HG02759 (cell line): Measurements from ENCODE around the gene SCAI.
"Not testable (repeated sequence)": the region's sequence is repeated elsewhere in the genome, so short reads cannot be mapped to it uniquely, and the experiment has no call there.

Experiments used
- ATAC-seq: cut with Tn5 transposase; IDR thresholded peaks from one replicate; pipeline ENCODE4 v1.9.1; 2021; ENCODE audit warnings: mild to moderate bottlenecking, moderate library complexity; ENCODE audit not compliant: unreplicated experiment

Gene SCAI

DNA sequence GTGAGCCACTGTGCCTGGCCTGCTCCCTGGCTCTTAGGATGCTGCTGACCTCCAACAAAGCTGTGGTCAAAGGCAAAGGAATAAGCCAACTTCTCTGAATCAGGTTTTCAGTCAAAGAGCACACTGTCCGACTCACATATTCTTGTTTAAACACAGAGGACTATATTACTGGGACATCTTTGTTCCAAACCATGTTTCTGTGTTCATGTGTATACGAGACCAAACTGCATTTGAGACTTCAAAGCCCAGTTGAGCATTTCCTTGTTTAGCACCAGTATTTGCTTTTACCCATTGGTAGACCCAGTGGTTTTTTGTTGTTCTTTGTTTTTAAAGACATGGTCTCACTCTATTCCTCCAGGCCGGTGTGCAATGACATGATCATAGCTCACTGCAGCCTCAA, 100.2 kb downstream of the SCAI start:
- no peak for ATAC-seq

DNA sequence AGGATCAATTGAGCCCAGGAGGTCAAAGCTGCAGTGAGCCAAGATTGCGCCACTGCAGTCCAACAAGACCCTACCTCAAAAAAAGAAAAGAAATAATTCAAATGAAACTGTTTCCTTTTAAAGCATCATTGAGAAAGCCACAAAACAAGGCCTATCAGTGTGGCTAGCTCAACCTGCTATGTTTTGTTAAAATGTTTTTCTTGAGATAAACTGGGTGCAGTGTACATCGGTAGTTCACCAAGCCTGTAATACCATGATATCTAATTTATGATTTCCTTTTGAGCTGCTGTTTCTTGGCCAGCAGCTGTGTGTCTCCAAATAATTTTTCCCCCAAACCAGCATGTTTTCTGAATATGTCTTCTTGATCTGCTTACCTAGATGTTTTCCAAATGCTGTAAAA, 105.2 kb downstream of the SCAI start:
- no peak for ATAC-seq

DNA sequence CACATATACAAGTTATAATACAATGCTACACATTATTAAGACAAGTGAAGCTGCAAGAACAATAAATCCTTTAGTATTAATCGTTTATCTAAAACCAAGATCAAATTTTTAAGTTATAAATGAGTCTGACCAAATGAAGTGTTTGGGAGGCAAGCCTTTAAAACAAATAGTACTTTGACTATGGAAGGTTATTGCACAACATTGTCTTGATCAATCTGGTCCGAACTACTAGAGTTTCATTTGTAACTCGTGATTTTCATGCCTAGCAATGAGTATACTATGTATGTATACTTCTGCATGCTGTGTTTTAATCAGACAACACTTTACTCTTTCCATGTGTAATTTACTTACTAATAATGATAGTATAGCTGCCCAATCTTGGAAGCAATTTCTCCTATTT, 115.3 kb downstream of the SCAI start:
- no peak for ATAC-seq

DNA sequence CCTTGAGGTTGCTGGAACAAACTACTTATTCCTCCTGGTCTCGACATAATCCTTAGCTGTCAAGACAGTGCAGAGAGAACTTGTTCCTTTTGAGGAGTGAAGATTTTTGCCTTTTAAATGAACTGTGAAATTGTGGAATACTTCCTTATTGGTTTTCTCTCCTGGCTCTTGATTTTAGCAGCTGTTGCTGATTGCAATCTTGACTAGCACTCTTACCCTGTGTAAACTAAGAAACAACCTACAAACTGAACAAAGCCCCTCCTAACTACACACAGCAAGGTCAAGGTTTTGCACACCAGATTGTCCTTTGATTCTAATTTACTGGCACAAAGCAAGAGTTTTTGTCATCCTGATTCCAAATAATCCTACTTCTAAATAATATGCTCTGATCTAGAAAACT, 118.4 kb downstream of the SCAI start:
- no peak for ATAC-seq

DNA sequence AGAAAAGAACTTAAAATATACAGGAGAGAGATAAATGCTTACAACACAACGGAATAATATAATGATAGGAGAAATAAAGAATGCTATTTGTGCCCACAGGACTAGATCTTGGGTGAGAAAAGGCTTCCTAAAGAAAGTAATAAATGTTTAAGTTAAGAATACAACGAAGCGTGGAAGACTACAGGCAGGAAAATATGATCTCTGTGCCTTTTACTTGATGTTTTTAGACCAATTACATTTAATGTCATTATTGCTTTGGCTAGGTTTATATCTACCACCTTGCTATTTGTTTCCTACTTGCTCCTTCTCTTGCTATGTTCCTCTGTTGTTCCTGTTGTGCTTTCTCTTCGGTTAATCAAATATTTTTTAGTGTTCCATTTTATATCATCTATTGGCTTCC, 122.3 kb downstream of the SCAI start:
- no peak for ATAC-seq

DNA sequence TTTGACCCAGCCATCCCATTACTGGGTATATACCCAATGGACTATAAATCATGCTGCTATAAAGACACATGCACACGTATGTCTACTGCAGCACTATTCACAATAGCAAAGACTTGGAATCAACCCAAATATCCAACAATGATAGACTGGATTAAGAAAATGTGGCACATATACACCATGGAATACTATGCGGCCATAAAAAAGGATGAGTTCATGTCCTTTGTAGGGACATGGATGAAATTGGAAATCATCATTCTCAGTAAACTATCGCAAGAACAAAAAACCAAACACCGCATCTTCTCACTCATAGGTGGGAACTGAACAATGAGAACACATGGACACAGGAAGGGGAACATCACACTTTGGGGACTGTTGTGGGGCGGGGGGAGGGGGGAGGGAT, 127.7 kb downstream of the SCAI start:
- not testable (repeated sequence) for ATAC-seq

DNA sequence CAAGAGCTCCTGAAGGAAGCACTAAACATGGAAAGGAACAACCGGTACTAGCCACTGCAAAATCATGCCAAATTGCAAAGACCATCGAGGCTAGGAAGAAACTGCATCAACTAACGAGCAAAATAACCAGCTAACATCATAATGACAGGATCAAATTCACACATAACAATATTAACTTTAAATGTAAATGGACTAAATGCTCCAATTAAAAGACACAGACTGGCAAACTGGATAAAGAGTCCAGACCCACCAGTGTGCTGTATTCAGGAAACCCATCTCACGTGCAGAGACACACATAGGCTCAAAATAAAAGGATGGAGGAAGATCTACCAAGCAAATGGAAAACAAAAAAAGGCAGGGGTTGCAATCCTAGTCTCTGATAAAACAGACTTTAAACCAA, 131.3 kb downstream of the SCAI start:
- ATAC-seq: not testable (repeated sequence)

DNA sequence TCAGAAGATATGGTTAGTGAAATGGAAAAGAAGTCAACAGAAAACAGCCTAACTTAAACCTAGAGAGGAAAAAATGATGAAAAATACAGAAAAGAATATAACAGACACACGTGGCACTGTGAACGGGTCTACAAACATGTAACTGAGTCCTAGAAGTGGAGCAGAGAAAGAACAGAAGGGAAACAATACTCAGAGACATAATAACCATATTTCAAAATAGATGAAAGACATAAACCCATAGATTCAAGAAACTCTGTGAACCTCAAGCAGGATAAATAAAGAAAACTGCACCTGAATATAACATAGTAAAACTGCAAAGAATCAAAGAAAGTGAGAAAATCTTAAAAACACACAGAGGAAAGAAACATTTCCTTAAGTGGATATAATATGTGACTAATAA, 134.7 kb downstream of the SCAI start:
- no peak for ATAC-seq

DNA sequence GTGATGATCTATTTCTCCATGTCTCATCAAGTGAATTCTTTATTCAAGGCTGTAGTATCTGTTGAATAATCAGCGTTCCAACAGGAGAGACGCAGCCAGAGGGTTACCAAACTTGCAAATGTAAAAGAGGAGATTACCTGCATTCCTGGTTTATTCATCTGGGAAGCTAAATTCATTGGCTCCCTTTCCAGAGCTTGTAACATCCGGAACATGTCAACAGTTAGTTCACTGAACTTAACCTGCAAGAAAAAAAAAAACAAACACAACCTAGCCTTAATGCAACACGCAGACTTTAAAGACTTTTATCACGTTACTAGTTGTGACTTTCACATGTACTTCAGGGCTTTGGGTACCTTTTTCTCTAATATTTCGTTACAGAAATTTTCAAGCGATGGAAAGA, 140.0 kb downstream of the SCAI start:
- no peak for ATAC-seq

DNA sequence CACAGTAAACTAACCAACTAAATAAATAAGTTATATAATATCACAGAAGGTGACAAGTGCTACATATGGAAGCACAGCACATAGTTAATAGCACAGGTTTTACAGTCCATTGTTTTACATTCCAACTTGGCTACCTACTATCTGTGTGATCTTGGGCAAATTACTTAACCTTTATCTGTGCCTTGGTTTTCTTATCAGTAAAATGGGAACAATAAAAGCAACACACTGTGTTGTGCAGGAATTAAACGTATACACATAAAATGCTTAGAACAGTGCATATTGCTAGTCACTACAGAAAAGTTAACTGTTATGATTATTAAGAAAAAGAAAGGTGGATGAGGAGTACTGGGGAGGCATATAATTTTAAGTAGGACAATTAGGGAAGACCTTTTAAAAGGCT, 159.6 kb downstream of the SCAI start:
- no peak for ATAC-seq

DNA sequence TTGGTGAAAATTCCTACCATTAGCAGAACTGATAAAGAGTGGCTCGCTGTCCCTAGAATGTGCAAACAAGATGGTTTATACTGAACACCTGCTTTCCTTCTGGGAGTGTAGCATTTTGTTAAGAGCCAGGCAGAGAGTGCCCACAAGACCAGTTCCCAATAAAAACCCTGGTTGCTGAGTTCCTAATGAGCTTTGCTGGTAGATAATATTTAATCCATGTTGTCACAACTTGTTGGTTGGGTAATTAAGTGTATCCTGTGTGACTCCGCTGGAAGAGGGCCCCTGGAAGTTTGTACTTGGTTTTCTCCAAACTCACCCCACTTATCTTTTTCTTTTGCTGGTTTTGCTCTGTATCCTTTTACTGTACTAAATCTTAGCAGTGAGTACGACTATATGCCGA, 162.9 kb downstream of the SCAI start:
- no peak for ATAC-seq

DNA sequence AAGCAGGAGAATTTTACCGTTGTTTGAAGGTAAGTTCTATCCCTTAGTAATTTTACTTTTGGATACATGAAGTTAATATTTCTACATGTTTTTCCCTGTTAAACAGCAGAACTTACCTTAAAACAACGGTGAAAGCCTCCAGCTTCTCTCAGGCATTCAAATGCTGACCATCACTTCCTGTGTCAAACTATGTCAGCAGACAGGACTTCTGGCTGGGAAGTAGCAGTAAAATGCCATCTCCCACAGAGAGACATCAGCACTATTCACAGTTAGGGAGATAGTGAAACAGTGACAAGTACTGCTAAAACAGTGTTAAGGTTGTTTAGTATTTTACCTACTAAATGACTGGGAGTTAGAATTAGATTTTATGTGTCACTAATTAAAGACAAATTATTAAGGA, 168.2 kb downstream of the SCAI start:
- ATAC-seq: no peak

DNA sequence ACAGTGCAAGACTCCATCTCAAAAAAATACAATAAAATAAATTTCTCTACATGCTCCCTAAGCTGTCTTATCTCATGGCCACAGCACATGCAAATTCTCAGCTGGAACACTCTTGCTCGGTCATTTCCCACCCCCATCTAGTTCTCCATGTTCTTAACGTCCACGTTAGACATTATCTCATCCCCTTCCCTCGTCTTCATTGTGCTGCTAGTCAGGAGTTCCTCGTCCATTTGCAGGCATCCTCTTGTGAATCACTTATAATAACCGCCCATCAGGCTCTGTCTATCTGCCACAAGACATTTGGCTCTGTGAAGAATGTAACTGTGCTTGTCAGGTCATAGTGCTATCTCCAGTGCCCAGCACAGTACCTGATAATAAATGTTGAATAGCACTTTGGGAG, 169.5 kb downstream of the SCAI start:
- ATAC-seq: no peak

DNA sequence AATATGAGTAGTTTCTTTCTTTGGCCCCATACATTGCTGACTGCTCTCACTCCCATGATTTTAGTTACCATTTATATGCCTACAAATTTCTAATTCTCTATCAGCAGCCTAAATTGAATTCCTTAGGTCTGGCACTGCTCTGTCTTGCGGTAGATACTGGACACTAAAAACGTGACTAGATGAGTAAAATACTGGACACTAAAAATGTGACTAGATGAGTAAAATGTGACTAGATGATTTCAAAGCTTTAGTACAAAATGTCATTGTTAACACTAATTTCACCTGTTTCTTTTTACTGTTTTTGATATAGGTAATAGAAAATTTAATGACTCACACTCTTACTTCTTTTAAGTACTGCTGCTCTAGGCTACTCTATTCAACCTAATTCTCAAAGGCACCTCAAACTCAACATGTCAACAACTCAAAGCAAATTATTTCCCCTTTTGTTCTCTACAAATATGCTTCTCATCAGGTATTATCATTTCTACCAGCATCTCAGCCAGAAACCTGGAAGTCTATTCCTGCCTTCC, 171.0 kb downstream of the SCAI start:
- ATAC-seq: no peak

DNA sequence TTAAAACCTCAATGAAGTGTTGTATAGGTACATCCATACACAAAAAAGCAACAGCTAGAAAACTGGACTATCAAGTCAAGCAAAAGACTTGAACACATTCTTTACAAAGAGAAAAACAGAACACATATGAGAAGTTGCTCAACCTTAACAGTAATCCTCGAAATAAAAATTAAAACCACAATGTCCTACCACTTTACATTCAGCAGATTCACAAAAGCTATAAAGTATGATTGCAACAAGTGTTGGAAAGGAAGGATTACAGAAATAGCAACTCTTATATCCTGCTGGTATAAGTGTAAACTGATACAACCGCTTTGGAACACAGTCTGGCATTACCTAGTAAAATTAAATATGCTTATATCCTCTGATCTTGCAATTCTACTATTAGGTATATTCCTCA, 173.9 kb downstream of the SCAI start:
- no peak for ATAC-seq

DNA sequence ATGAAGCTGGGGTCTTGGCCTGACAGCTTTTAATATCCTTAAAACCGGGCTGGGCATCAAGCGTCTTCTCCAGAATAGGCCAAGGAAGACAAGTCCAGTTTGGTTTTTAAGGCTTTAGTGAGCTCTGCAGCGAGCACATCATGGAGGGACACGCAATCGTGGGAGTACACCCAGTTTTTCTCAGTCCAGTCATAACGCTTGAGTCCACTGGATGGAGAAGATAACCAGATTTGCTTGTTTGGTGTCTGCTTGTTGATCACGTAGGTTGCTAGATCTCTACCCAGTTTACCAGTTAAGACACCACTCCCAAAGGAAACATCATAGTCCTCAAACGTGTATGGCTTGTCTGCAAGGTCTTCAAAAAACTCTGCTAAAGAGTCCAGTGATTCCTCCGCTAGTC, 175.1 kb downstream of the SCAI start:
- ATAC-seq: no peak

DNA sequence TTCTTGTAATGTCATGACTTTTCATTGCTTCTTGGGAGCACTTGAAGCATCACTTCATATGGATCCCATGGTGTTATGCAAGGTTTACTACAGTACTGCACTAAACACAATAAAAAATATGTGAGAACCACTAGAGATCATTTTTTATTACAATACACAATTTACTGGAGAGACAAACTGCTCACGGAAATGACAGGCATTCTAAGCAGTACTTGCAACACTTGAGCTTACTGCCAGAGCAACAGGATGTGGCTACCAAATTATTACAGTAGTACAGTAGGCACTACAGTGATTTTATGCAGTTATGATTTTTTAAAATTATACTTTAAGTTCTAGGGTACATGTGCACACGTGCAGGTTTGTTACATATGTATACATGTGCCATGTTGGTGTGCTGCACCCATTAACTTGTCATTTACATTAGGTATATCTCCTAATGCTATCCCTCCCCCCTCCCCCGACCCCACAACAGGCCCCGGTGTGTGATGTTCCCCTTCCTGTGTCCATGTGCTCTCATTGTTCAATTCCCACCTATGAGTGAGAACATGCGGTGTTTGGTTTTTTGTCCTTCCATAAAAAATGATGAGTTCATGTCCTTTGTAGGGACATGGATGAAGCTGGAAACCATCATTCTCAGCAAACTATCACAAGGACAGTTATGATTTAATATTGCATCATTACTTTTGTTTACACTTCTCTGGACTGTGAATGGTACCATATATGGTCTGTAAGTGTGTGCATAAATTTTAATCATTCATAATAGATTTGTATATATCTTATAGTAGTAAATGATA, 177.4 kb downstream of the SCAI start:
- ATAC-seq: not testable (repeated sequence)

DNA sequence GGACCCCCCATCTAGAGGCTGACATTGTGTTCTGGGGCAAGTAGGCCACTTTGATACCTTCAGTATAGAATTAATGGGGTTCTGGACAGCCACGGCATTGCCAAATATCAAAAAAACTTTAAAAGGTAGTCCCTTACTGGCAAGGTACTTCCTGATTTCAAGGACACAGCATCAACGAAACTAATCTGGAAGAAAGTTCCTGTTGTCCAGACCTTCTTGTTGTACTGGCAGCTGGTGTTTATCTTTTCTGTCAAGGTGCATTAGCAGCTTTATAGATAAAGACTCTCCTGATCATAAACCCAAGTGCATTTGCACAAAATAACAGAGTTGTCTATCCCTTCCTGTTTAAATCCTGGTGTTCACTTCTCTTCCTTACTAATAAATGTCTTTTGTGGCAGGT, 178.7 kb downstream of the SCAI start:
- ATAC-seq: no peak

DNA sequence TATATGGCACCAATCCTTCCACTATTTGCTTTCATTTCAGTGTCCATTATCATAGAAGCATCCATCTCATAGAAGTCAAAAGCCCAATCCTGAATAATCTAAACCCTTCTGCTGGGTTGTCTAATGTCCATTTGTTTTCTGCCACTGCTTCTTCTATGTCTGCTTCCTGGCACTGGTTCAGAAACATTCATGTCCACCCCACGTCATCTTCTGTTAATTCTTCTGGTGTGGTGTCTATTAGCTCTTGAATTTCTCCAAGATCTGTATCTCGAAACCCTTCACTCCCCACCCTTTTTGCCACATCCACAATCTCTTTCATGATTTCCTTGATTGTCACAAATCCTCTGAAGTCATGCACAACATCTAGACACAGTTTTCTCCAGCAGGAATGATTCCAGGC, 179.3 kb downstream of the SCAI start:
- ATAC-seq: no peak

DNA sequence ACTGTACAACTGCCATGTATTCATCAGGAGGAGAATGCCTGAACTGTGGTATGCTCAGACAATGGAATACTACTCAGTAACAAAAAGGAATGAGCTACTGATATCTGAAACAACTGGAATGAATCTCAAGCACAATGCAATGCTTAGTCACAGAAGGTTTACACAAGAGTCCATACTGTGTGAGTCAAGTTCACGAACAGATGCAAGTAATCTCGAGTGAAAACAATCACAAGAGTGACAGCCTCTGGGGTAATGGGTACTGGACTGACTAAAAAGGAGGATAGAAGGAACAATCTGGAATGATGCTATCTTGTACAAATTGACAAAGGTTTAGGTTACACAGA, 182.9 kb downstream of the SCAI start:
- no peak for ATAC-seq

DNA sequence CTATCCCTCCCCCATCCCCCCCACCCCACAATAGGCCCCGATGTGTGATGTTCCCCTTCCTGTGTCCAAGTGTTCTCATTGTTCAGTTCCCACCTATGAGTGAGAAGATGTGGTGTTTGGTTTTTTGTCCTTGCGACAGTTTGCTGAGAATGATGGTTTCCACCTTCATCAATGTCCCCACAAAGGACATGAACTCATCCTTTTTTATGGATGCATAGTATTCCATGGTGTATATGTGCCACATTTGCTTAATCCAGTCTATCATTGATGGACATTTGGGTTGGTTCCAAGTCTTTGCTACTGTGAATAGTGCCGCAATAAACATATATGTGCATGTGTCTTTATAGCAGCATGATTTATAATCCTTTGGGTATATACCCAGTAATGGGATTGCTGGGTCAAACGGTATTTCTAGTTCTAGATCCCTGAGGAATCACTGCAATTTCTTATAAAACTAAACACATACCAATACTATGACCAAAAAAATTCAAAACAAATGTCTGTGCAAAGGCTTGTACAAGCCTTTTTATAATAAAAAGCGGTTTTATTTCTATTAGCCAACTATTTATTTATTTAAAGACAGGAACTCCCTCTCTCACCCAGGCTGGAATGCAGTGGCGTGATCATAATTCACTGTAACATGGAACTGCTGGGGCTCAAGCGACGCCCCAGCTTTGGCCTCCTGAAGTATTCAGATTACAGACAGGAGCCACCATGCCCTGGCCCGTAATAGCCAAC, 183.5 kb downstream of the SCAI start:
- not testable (repeated sequence) for ATAC-seq

DNA sequence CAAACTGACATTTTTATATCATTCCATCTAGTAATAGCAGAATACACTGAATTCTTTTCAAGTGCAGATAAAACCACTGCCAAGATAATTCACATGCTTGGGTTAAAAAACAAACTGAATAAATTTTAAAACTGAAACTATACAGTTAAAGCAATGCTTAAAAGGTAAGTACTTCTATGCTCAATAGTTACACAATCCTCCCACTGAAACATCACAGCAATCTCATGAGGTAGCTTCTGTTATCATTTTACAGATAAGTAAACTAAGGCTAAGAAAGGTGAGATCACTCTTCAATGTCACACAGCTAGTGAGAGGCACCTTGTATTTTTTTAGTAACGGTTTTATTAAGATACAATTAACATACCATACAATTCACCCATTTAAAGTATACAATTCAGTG, 189.1 kb downstream of the SCAI start:
- no peak for ATAC-seq
